HG03558 (cell line): ENCODE data around the gene GALR1.

Experiments
- ATAC-seq: cut with Tn5 transposase; IDR thresholded peaks from one replicate; pipeline ENCODE4 v1.9.1; 2021; ENCODE audit warnings: moderate number of reproducible peaks; ENCODE audit not compliant: unreplicated experiment; ENCODE audit errors: extremely low read depth

The GALR1 gene

DNA sequence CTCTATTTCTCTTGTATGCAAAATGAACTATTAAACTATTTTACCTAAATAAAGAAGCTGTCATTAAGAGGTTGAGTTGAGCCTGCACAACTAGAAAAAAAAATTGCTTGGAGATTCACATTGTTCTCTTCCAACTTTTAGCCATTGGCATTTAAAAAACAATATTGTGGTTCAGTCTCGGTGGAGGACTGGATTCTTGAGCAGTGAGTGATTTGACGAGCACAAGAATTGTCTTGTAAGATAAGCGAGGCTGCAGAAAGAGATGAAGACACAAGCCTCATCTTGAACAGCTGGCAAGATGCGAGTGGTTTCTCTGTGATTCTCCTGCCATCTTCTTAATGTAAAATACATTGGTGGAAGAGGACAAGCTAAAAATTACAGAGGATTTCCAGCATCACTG lies 67.0 kb downstream of the GALR1 start:
- ATAC-seq, result no peak

DNA sequence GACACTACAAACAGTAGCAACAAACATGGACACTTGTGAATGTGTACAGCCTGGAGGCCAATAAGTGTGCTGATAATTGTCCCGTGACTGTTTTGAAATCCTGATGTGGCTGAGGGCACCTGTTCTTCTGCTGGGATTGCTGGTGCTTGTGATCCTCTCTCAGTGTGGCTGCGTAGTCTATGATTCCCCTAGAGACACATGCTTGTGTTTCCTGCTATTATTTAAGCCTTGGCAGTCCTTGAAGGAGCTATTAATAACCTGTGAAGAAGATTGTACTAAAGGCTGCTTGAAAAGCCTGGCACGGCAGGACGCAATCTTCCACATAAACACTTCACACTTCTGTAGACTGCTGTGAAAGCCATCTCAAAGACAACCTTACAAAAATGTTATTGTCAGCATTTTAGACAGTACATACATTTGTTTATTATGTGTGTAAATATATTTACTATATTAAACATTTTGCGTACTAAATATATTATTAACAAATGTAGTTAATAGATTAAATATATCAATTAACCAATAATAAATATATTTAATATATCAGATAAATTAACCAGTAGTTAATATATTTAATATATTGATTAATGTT lies 71.4 kb downstream of the GALR1 start:
- ATAC-seq, result no peak

DNA sequence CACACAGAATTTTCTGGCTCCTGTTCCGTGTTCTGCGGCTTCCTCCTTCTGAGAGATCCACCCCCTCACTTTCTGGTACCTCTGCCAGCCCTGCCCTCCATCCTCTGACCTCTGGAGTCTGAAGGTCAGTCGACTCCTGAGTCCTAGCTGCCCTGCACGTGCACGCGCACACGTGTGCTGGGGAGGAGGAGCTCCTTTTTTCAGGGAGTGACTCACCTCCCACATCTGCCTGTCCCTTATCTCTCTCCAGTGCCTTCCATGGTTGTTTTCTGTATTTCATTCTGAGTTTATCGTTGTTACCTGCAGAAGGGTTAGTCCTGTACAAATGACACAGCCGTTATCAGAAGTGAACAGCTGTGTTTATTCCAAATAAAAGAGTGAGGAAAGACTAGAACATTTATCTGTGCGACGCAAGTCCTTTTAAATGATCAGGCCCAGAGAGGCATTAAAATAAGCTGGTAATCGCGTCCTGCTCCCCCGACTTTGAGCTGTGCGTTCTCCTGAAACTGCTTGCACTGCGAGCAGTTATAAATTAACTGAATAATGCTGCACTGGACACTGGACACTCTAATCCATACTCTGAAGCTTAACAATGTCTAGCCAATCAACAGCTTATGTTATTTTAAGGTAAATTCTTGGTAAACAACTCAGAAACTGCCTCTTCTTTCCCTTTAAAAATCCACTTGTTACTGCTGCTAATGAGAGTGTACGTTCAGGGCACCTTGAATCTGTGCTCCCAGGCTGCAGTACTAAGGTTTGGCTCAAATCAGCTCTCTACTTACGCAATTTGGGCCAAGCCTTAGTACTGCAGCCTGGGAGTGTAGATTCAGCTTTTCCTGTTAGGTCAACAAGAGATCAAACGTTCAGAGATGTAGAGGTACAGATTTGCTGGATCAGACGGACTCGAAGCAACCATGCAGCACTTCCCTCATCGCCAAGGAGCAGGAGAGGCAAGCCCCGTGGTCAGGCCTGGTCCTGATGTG lies 72.5 kb downstream of the GALR1 start:
- no peak for ATAC-seq

DNA sequence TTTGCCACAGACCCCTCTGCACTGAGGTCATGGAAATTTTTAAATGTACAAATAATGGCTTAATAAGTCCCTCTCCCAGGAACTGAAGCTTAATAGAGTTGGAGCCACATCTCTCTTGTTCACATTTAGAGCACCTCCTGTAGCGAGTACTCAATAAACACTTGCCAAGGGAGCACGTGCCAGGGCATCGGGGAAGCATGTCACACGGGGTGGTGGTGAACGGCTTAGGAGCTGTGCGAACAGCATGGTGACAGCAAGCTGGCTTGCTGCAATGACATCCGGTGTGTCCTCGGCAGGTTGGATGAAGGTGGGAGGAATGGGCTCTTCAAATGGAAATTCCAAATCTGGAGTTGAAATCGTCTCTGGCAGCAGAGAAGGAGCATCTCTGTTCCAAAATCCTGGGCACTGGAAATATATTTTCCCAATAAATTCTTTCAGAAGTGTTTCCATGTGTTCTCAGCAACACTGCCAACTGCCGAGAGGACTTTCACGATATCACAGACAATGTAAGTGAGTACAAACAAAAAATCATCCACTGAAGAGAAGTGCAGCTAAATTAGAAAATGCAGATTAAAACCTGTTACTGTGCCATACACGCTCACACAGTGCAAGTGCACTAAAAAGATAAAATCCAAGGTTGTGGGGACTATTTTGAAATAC lies 74.1 kb downstream of the GALR1 start:
- ATAC-seq, result no peak
